Measurements from ENCODE around the gene PLEKHN1. TPM values are rescaled to one million over a fixed set of nuclear protein-coding genes. Genes with fewer than 3 reads are reported as not detected.

The PLEKHN1 gene
- total RNA-seq, 4 donors from 2014 or later: 36.1 to 69.0 (median 48.4) TPM

DNA sequence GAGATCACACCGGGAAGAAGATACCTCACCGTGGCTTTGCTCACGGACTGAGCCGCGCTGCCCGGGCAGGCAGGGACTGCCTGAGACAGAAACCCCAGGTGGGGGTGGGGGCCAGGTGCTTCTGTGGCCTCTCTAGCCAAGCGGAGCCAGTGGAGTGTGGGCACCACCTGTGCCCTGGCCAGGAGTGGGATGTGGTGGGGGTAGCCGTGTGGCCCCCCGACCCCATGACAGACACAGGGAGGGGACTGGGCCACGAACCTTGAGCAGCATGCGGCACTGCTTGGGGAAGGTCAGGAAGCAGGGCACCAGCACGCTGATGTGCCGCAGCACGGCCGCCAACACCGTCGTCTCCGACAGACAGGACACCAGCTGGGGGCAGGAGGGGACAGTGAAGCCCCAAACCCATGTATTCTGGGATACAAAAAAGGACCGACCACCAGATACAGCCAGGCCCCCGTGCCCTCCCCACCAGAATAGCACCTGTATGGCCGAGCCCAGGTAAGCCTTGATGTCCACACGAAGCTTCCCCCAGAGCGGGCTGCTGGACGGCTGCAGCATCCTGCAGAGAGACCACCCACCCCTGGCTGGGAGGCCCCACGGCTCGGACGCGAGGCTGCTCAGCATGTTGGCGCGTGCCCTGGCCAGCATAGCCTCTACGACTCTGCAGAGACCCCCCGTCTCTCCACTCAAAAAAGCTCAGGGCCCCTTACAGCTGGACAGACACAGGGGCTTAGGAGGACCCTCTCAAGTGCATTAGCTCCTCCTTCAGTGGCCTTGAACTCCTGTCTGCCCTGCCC lies 12.6 kb upstream of the PLEKHN1 start:
- TF ChIP-seq EP300 (IDR thresholded peaks at IDR 0.05): no peak
- TF ChIP-seq POLR2AphosphoS5 (IDR thresholded peaks at IDR 0.05): no peak
- TF ChIP-seq, protein P1, sequence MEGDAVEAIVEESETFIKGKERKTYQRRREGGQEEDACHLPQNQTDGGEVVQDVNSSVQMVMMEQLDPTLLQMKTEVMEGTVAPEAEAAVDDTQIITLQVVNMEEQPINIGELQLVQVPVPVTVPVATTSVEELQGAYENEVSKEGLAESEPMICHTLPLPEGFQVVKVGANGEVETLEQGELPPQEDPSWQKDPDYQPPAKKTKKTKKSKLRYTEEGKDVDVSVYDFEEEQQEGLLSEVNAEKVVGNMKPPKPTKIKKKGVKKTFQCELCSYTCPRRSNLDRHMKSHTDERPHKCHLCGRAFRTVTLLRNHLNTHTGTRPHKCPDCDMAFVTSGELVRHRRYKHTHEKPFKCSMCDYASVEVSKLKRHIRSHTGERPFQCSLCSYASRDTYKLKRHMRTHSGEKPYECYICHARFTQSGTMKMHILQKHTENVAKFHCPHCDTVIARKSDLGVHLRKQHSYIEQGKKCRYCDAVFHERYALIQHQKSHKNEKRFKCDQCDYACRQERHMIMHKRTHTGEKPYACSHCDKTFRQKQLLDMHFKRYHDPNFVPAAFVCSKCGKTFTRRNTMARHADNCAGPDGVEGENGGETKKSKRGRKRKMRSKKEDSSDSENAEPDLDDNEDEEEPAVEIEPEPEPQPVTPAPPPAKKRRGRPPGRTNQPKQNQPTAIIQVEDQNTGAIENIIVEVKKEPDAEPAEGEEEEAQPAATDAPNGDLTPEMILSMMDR (IDR thresholded peaks at IDR 0.05): no peak
- TF ChIP-seq POLR2A (IDR thresholded peaks at IDR 0.05): no peak
- Histone ChIP-seq H3K36me3 (peaks cover 84% of the 10 kb centered on the region), H3K27ac (no peak overlapping the region), H3K4me3 (no peak overlapping the region), H3K27me3 (no peaks in the 10 kb centered on the region), H3K4me1 (peaks cover 21% of the 10 kb centered on the region), H3K9me3 (no peaks in the 10 kb centered on the region)
- 94% methylated on average over 6 of the region's 32 CpGs for WGBS
- no peak for DNase-seq (ENCODE audit: low spot score in 2 of 2)

DNA sequence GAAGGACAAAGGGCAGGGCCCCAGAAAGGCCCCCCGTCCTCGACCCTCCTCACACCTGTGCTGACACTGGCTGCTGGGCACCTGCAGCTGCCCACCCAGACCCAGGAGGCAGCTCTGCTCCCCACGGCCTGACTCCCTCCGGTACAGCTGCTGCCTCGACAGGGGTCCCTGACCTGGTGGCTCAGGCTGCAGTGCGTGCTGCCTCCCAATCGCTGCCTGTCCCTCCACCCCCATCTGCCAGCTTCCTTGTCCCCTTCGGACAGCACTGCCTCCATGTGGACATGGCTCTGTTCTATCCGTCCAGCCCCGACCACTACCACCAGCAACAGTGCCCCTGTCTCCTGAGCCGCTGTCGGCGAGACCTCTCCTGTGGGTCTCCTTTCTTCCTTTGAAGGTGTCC lies 11.4 kb upstream of the PLEKHN1 start:
- H3K4me1 ChIP-seq: peaks cover 28% of the 10 kb centered on the region
- H3K36me3 ChIP-seq: peaks cover 72% of the 10 kb centered on the region
- no peaks in the 10 kb centered on the region for H3K27me3 ChIP-seq
- no peak overlapping the region for H3K4me3 ChIP-seq
- TF ChIP-seq, protein P1 (IDR thresholded peaks at IDR 0.05): no peak
- TF ChIP-seq POLR2A (IDR thresholded peaks at IDR 0.05): no peak
- TF ChIP-seq POLR2AphosphoS5 (IDR thresholded peaks at IDR 0.05): no peak
- 90% methylated on average over 13 of the region's 13 CpGs for WGBS
- H3K27ac ChIP-seq: no peak overlapping the region
- no peak for DNase-seq (ENCODE audit: low spot score in 2 of 2)
- H3K9me3 ChIP-seq: no peaks in the 10 kb centered on the region

DNA sequence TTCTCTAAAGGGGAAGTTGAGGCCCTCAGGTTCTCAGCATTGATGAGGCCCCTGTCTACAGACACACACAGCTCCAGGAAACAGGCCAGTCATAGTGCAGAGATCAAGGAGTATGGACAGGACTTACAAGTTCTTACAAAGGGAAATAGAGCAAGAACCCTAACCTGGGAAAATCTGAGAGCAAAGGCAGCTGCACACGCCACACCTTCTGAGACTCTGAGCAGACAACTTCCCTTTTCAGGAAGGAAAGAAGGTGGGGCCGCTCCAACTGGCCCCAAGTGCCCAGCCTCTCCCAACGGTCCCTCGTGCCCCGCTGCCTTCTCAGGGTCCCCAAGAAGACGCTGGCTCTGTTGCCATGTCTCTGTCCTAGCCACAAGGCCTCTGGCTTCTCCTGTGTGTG lies 10.8 kb upstream of the PLEKHN1 start:
- no peak overlapping the region for H3K4me3 ChIP-seq
- 79% methylated on average over 6 of the region's 6 CpGs for WGBS
- TF ChIP-seq POLR2AphosphoS5 (IDR thresholded peaks at IDR 0.05) (no peak), POLR2A (IDR thresholded peaks at IDR 0.05) (no peak), EP300 (IDR thresholded peaks at IDR 0.05) (no peak)
- peaks cover 66% of the 10 kb centered on the region for H3K36me3 ChIP-seq
- H3K27me3 ChIP-seq: no peaks in the 10 kb centered on the region
- H3K27ac ChIP-seq: no peak overlapping the region
- H3K9me3 ChIP-seq: no peaks in the 10 kb centered on the region
- peaks cover 34% of the 10 kb centered on the region for H3K4me1 ChIP-seq
- DNase-seq (ENCODE audit: low spot score in 2 of 2): no peak

DNA sequence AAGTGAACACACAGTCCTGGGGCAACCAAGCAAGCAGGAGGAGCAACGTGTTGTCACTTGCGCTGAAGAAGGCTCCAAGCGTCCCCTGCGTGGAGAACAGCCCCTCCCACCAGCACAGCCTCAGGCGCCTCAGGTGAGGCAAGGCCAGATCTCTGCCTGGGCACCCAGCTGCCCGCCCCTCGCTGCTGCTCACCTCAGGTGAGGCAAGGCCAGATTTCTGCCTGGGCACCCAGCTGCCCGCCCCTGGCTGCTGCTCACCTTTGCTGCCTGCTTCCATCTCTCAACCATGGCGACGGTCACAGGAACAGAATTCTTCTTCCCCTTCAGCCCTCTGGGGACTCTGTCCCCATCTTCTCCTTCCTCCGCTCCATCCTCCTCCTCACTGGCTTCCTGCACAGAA lies 9.6 kb upstream of the PLEKHN1 start:
- TF ChIP-seq POLR2AphosphoS5 (IDR thresholded peaks at IDR 0.05) (no peak), EP300 (IDR thresholded peaks at IDR 0.05) (no peak), POLR2A (IDR thresholded peaks at IDR 0.05) (no peak)
- TF ChIP-seq, protein P1 (IDR thresholded peaks at IDR 0.05): no peak
- H3K27ac ChIP-seq: no peak overlapping the region
- peaks cover 41% of the 10 kb centered on the region for H3K4me1 ChIP-seq
- H3K9me3 ChIP-seq: no peaks in the 10 kb centered on the region
- 90% methylated on average over 8 of the region's 11 CpGs for WGBS
- no peaks in the 10 kb centered on the region for H3K27me3 ChIP-seq
- no peak for DNase-seq (ENCODE audit: low spot score in 2 of 2)
- peaks cover 55% of the 10 kb centered on the region for H3K36me3 ChIP-seq
- H3K4me3 ChIP-seq: no peak overlapping the region

DNA sequence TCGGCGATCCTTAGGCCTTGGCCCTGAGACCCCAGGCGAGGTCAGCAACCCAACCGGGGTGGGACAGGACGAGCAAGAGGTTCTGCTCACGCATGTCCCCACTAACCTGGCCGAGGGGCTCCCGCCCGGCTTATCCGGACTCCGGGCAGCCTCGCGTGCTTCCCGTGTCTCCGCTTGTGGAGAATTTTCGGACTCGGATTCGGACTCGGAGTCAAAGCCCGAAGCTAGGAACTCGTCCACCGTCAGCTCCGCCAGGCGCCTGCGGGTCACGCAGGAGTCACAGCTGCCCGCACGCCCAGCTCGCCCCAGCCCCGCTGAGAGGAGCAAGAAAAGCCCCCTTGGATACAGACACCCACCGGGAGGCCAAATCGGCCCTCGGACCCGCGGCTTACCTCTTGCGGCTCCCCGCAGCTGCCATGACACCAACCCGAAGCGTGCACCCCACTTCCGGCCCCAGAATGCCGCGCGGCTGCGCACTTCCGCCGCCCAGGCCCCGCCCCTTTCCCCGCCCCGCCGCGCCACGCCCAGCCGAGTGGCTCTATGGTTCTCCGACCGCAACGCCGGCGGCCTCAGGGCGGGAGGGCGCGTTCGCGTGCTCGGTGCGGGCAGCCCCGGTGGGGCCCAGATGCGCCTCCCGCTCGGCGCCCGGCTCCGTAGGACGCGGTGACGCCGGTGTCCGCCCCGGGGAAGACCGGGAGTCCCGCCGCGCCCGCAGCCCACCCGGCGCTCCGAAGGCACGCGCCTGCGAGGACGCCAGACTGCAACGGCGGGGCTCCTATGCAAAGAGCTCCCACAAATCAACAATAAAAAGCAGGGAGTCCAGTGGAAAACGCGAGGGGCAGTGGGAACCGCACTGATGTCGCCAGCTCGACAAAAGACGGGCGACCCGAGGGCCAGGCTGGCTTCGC lies 7.2 kb upstream of the PLEKHN1 start, which contains the start of gene NOC2L:
Gene NOC2L, minus strand, starts transcription at position 434 of the 908 bp plus-strand sequence. Its CDS starts 16 bp downstream, at position 418.
- Histone ChIP-seq H3K27me3 (no peaks in the 10 kb centered on the region), H3K4me3 (peak within 1 kb of the TSS; percentile 95), H3K4me1 (peaks cover 42% of the 10 kb centered on the region), H3K36me3 (peaks cover 40% of the 10 kb centered on the region), H3K9me3 (no peaks in the 10 kb centered on the region), H3K27ac (no peak within 1 kb of the TSS)
- DNase-seq (ENCODE audit: low spot score in 2 of 2): peak; percentile 95 to 97
- WGBS: 0% methylated on average over 14 of the region's 101 CpGs
- TF ChIP-seq POLR2AphosphoS5 (IDR thresholded peaks at IDR 0.05) (peak in 1 of 3 donors; percentile 30), POLR2A (IDR thresholded peaks at IDR 0.05) (no peak), EP300 (IDR thresholded peaks at IDR 0.05) (no peak)
- TF ChIP-seq, protein P1 (IDR thresholded peaks at IDR 0.05): no peak
